GM20000 (cell line): Measurements from ENCODE around the gene ELOVL5.

ENCODE experiments used
- DNase-seq: peaks from one replicate; pipeline ENCODE4 v3.0.0; 2012; ENCODE audit warnings: low spot score
- TF ChIP-seq, protein P1 (sequence below): IDR thresholded peaks from 2 replicates; pipeline ENCODE4 v1.5.1; 2012; ENCODE audit warnings: mild to moderate bottlenecking, control low read depth; ENCODE audit errors: extremely low read depth, missing control alignments

Gene ELOVL5

DNA sequence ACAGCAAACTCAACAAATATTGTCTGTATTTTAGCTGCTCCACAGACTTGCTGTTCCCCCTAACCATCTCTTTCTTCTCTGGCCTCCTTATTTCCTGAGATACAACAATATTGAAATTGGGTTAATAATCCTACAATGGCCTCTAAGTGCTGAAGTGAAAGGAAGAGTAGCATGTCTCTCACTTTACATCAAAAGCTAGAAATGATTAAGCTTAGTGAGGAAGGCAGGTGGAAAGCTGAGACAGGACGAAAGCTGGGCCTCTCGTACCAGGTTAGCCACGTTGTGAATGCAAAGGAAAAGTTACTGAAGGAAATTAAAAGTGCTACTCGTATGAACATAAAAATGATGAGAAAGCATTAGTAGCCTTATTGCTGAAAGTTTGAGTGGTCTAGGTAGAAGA lies 63.8 kb downstream of the ELOVL5 start:
- no peak for DNase-seq
- TF ChIP-seq, protein P1, sequence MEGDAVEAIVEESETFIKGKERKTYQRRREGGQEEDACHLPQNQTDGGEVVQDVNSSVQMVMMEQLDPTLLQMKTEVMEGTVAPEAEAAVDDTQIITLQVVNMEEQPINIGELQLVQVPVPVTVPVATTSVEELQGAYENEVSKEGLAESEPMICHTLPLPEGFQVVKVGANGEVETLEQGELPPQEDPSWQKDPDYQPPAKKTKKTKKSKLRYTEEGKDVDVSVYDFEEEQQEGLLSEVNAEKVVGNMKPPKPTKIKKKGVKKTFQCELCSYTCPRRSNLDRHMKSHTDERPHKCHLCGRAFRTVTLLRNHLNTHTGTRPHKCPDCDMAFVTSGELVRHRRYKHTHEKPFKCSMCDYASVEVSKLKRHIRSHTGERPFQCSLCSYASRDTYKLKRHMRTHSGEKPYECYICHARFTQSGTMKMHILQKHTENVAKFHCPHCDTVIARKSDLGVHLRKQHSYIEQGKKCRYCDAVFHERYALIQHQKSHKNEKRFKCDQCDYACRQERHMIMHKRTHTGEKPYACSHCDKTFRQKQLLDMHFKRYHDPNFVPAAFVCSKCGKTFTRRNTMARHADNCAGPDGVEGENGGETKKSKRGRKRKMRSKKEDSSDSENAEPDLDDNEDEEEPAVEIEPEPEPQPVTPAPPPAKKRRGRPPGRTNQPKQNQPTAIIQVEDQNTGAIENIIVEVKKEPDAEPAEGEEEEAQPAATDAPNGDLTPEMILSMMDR: no peak

- no peak for DNase-seq
- TF ChIP-seq, protein P1: no peak
Observed at GRCh38 chr6:53282741-53283140, 66.0 kb downstream of the ELOVL5 start.

- DNase-seq: no peak
- TF ChIP-seq, protein P1: no peak
Observed at GRCh38 chr6:53282234-53282633, 66.5 kb downstream of the ELOVL5 start.

DNA sequence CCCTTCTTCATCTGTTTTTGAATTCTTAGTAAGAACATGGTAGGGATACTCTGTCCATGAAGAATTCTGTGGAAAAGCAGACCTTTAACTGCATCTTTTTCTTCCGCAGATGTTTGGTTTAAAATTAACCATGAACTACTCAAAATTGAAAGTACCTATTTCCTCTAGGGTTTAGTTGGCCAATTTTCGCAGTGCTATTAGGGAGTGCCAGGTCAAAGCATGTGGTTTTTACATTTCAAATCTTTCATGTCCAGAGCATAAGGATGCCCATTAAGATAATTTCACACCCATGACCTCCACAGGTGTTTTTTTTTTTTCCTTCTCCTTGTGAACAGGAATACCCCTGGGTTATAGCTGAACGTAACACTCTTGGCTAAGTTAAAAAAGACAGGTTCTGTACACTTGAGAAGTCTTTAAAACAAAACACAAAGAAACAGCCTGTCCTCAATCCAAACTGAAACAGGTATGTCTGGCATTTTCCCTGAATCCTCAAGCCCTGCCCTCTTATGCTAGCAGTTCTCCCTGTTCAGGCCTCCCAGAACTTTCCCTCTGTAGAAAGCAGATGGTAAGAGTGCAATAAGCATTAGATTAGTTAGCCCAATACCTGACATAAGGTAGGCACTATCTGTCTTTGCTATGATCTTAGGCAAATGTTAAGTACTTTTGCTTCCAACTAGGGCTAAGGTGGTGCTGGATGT lies 67.1 kb downstream of the ELOVL5 start:
- DNase-seq: no peak
- TF ChIP-seq, protein P1: no peak

GRCh38 chr6:53280207-53280606 lies 68.5 kb downstream of the ELOVL5 start:
- TF ChIP-seq, protein P1: no peak
- DNase-seq: no peak

DNA sequence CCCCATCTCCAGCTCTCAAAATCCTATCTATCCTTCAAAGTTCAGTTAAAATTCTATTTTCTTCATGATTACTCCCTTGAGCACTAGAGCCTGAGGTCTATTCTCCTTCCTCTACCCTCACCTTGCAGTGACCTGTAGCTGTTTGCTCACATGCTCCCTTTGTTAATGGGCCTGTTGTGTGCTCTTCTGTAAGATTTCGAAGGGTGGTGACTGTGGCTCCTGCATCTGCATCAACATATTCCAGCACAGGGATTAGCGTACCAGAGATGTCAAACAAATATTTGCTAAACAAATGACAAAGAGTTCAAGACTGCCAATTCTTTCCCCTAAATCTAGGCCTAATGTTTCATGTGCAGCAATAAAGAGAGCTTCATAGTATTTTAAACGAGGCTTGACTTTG lies 69.5 kb downstream of the ELOVL5 start:
- TF ChIP-seq, protein P1: no peak
- no peak for DNase-seq

DNA sequence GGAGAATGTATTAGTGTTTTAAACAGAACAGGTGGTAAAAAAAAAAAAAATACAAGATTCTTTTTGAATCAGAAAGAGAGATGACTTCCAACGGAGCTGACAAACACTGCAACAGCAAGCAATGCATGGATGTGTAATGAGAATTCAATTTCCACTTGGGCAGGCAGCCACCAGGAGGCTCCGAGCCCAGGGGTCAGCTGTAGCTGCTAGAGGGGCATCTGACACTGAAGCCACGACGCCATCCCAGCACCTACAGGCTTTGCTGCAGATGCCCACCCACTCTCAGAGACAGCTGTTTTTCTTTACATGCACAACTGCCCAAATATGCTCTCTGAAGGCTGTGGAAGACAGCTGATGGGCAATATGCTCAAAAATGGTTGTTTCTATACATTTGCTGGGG lies 75.4 kb downstream of the ELOVL5 start:
- TF ChIP-seq, protein P1: no peak
- no peak for DNase-seq
